Upper lobe of right lung (tissue), 1 donor: Measurements from ENCODE around the gene SLC12A4. TPM values are rescaled to one million over a fixed set of nuclear protein-coding genes. Genes with fewer than 3 reads are reported as not detected.
"Not testable (repeated sequence)": the region's sequence is repeated elsewhere in the genome, so short reads cannot be mapped to it uniquely, and the experiment has no call there.

Experiments used
- ATAC-seq: fragments of 200-7000 bp; cut with Tn5 transposase; one replicate; pipeline ENCODE4 v1.9.1; 2020; ENCODE audit warnings: mild to moderate bottlenecking, moderate library complexity
- DNase-seq: peaks from one replicate; pipeline ENCODE4 v3.0.0-alpha.2; 2020
- H3K27ac ChIP-seq: fragments of 200-600 bp; one replicate; pipeline ENCODE4 v1.8.0; 2022
- H3K27me3 ChIP-seq: fragments of 200-600 bp; one replicate; pipeline ENCODE4 v1.8.0; 2022; ENCODE audit warnings: mild to moderate bottlenecking
- H3K36me3 ChIP-seq: fragments of 200-600 bp; one replicate; pipeline ENCODE4 v1.8.0; 2022
- H3K4me1 ChIP-seq: fragments of 200-600 bp; one replicate; pipeline ENCODE4 v1.8.0; 2022
- H3K4me3 ChIP-seq: fragments of 200-600 bp; one replicate; pipeline ENCODE4 v1.8.0; 2022; ENCODE audit warnings: mild to moderate bottlenecking
- H3K9me3 ChIP-seq: fragments of 200-600 bp; one replicate; pipeline ENCODE4 v1.8.0; 2022
- intact Hi-C: fragments of 100-400 bp; cut with DNase I; formaldehyde crosslinking; loops from one replicate; pipeline ENCODE4 v1.11.0; 2022
- total RNA-seq: library from RNA; stranded (reverse); fragmentation: NEBNext Ultra II Directional; extraction: Animal tissue kit (Norgen Biotek cat#: 25700); gene quantifications from one replicate; pipeline ENCODE4 v1.2.1, GENCODE V29; 2021
- TF ChIP-seq, protein P1 (sequence below): fragments of 200-600 bp; IDR thresholded peaks from one replicate; pipeline ENCODE4 v1.8.0; 2022; ENCODE audit warnings: antibody characterized with exemption
- donor health status: DM: no; HTN: yes; CAD: no; lungs with severe emphysema.

SLC12A4 gene
- total RNA-seq, 1 donor from 2014 or later: 102 TPM

DNA sequence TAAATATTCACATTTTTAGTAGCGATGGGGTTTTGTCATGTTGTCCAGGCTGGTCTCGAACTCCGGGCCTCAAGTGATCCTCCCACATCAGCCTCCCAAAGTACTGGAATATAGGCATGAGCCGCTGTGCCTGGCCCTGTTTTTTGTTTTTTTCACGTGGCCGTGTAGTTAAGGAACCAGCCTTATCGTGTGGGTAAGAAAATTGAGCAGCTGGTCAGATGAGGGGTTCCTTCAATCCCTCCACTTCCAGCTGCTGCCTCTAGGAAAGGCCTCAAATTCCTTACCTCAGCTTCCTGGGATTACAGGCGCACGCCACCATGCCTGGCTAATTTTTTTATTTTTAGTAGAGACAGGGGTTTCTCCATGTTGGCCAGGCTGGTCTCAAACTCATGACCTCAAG lies 36.8 kb upstream of the SLC12A4 start:
- Histone ChIP-seq H3K4me3 (no peak overlapping the region), H3K9me3 (no peaks in the 10 kb centered on the region), H3K36me3 (no peaks in the 10 kb centered on the region), H3K4me1 (peaks cover 26% of the 10 kb centered on the region), H3K27ac (peak overlapping the region; percentile 83), H3K27me3 (no peaks in the 10 kb centered on the region)
- no peak for DNase-seq
- intact Hi-C loops: no loop called here
- TF ChIP-seq, protein P1, sequence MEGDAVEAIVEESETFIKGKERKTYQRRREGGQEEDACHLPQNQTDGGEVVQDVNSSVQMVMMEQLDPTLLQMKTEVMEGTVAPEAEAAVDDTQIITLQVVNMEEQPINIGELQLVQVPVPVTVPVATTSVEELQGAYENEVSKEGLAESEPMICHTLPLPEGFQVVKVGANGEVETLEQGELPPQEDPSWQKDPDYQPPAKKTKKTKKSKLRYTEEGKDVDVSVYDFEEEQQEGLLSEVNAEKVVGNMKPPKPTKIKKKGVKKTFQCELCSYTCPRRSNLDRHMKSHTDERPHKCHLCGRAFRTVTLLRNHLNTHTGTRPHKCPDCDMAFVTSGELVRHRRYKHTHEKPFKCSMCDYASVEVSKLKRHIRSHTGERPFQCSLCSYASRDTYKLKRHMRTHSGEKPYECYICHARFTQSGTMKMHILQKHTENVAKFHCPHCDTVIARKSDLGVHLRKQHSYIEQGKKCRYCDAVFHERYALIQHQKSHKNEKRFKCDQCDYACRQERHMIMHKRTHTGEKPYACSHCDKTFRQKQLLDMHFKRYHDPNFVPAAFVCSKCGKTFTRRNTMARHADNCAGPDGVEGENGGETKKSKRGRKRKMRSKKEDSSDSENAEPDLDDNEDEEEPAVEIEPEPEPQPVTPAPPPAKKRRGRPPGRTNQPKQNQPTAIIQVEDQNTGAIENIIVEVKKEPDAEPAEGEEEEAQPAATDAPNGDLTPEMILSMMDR: no peak
- ATAC-seq: no peak

DNA sequence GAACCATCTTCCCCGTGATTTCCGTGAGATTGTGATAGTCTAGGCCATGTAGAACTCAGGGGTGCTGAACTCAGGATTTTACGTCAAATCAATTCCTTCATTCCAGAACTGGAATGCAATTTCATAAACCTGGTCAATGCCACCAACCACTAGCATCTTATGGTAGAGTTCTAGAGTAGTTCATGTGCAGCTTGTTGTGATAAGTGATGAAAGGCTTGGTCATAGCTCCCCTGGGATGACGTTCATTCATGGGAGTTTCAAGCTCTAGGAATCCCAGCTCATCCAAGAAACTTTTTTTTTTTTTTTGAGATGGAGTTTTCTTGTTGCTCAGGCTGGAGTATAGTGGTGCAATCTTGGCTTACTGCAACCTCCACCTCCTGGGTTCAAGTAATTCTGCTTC lies 34.6 kb upstream of the SLC12A4 start:
- ATAC-seq: no peak
- Histone ChIP-seq H3K27me3 (no peaks in the 10 kb centered on the region), H3K9me3 (no peaks in the 10 kb centered on the region), H3K36me3 (no peaks in the 10 kb centered on the region), H3K27ac (no peak overlapping the region), H3K4me3 (no peak overlapping the region), H3K4me1 (peaks cover 38% of the 10 kb centered on the region)
- TF ChIP-seq, protein P1: no peak
- intact Hi-C loops: no loop called here
- DNase-seq: no peak

DNA sequence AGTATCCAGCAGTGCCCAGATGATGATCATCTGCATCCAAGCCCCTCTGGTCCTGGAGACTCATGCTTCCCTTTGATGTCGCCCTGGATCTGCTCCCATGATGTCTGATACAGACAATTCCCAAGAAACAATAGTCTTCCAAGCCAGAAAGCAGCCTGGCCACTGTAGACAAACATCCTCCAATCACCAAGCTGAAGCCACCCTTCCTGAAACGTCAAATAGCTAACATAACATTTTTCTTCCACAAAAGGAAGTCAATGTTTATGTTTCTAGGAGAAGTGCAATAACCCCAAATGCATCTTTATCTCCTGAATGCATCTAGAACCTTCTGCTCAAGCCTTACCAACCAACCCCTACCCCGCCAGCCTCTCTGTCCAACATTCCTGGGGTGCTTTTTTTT lies 32.0 kb upstream of the SLC12A4 start:
- peak overlapping the region; percentile 36 for H3K4me3 ChIP-seq
- ATAC-seq: peak; percentile 52
- TF ChIP-seq, protein P1: no peak

DNA sequence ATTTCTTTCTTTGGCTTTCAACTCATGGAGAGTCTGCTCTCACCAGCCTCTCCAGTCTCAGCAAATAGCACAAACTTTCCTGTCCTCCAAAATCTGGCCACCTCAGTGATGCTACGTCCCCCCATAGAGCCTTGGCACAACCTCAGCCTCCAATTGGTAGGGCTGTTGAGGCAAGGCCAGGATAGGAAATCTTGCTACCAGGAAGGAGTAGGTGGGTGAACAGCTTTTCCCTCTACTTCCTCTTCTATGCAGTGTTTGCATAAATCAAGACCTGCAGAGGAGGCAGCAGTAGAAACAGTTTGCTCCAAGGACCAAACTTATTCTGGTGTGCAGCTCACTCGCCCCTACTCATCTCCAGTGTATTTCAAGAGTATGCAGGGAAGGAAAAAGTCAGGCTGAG lies 31.5 kb upstream of the SLC12A4 start:
- TF ChIP-seq, protein P1: no peak
- ATAC-seq (peak; percentile 79), DNase-seq (no peak)
- peaks cover 25% of the 10 kb centered on the region for H3K4me1 ChIP-seq
- peak overlapping the region; percentile 79 for H3K27ac ChIP-seq
- no peaks in the 10 kb centered on the region for H3K27me3 ChIP-seq
- no peaks in the 10 kb centered on the region for H3K9me3 ChIP-seq
- H3K36me3 ChIP-seq: no peaks in the 10 kb centered on the region
- intact Hi-C loops: no loop called here
- peak overlapping the region; percentile 36 for H3K4me3 ChIP-seq

More for the DNA sequence above, 32.0 kb upstream of the SLC12A4 start:
- DNase-seq: no peak
- H3K4me1 ChIP-seq: peaks cover 30% of the 10 kb centered on the region
- H3K36me3 ChIP-seq: no peaks in the 10 kb centered on the region
- peak overlapping the region; percentile 79 for H3K27ac ChIP-seq
- no peaks in the 10 kb centered on the region for H3K27me3 ChIP-seq
- intact Hi-C loops: no loop called here
- H3K9me3 ChIP-seq: no peaks in the 10 kb centered on the region

DNA sequence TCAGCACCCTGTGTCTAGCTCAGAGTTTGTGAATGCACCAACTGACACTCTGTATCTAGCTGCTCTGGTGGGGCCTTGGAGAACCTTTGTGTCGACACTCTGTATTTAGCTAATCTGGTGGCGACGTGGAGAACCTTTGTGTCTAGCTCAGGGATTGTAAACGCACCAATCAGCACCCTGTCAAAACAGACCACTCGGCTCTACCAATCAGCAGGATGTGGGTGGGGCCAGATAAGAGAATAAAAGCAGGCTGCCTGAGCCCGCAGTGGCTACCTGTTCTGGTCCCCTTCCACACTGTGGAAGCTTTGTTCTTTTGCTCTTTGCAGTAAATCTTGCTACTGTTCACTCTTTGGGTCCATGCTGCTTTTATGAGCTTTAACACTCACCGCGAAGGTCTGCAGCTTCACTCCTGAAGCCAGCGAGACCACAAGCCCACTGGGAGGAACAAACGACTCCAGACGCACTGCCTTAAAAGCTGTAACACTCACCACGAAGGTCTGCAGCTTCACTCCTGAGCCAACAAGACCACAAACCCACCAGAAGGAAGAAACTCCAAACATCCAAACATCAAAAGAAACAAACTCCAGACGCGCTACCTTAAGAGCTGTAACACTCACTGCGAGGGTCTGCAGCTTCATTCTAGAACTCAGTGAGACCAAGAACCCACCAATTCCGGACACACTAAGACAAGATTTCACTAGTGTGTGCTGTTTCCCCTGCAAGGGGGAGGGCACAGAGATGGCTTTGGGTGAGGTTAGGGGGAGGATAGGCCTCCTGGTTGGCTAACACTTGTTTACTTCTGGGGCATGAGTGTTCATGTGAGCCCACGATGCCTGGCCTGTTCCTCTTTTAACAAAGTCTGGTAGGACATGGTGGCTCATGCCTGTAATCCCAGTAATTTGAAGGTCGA lies 30.6 kb upstream of the SLC12A4 start, which contains the start of gene DPEP2:
TSS of gene DPEP2 (minus strand) at position 706 of the 910 bp plus-strand sequence. CDS start 6,272 bp downstream, outside the sequence.
- peak; percentile 94 for ATAC-seq
- DNase-seq, H3K9me3 ChIP-seq, intact Hi-C loops, H3K36me3 ChIP-seq, H3K27me3 ChIP-seq: not testable (repeated sequence)
- Histone ChIP-seq H3K27ac (peak within 1 kb of the TSS; percentile 79), H3K4me1 (peaks cover 21% of the 10 kb centered on the region), H3K4me3 (peak within 1 kb of the TSS; percentile 36)

DNA sequence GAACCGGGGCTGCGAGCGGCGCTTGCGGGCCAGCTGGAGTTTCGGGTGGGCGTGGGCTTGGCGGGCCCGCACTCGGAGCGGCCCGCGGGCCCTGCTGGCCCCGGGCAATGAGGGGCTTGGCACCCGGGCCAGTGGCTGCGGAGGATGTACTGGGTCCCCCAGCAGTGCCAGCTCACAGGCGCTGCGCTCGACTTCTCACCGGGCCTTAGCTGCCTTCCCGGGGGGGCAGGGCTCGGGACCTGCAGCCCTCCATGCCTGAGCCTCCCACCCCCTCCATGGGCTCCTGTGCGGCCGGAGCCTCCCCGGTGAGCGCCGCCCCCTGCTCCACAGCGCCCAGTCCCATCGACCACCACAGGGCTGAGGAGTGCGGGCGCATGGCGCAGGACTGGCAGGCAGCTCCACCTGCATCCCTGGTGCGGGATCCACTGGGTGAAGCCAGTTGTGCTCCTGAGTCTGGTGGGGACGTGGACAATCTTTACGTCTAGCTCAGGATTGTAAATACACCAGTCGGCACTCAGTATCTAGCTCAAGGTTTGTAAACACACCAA lies 29.9 kb upstream of the SLC12A4 start:
- intact Hi-C loops, H3K4me3 ChIP-seq, H3K27me3 ChIP-seq, H3K36me3 ChIP-seq, H3K9me3 ChIP-seq, DNase-seq, ATAC-seq: not testable (repeated sequence)
- peak overlapping the region; percentile 79 for H3K27ac ChIP-seq
- H3K4me1 ChIP-seq: peaks cover 27% of the 10 kb centered on the region
